ENCODE data around the gene RFX7. TPM values are rescaled to one million over a fixed set of nuclear protein-coding genes. Genes with fewer than 3 reads are reported as not detected.

The RFX7 gene
- total RNA-seq, 4 donors from 2014 or later: 8.7 to 51.5 (median 12.9) TPM

GRCh38 chr15:56234804-56235203 lies 8.9 kb downstream of the RFX7 start:
- intact Hi-C loops (cut with DNase I; ENCODE audit: low total_unique reads): no loop called here
- Histone ChIP-seq H3K27ac (no peak overlapping the region), H3K4me3 (no peak overlapping the region), H3K9me3 (peaks cover 14 to 15% of the 10 kb centered on the region in 2 donors), H3K36me3 (peaks cover 0 to 15% (median 2%) of the 10 kb centered on the region in 4 donors), H3K4me1 (peaks cover 0 to 17% (median 0%) of the 10 kb centered on the region in 4 donors), H3K27me3 (no peaks in the 10 kb centered on the region)
- no peak for DNase-seq
- in situ Hi-C loops (cut with MboI; ENCODE audit: low pct_ligation_motif_present in 1 of 4, low pct_unique_long_range_greater_than_20kb in 1 of 4, low sequenced_read_pairs in 3 of 4): no loop called here
- WGBS, 2 donors (ENCODE audit: low coverage in 1 of 2): 81 to 93% methylated on average over 4 of the region's 4 CpGs
- TF ChIP-seq POLR2A (IDR thresholded peaks at IDR 0.05) (no peak), CTCF (IDR thresholded peaks at IDR 0.05) (no peak), EP300 (IDR thresholded peaks at IDR 0.05; ENCODE audit: low read depth) (no peak), POLR2AphosphoS5 (IDR thresholded peaks at IDR 0.05) (no peak)

- no peak for DNase-seq
- no peaks in the 10 kb centered on the region for H3K27me3 ChIP-seq
- no peak overlapping the region for H3K27ac ChIP-seq
- no peak overlapping the region for H3K4me3 ChIP-seq
- intact Hi-C loops (cut with DNase I; ENCODE audit: low total_unique reads): no loop called here
- peaks cover 0 to 15% (median 2%) of the 10 kb centered on the region in 4 donors for H3K36me3 ChIP-seq
- in situ Hi-C loops (cut with MboI; ENCODE audit: low pct_ligation_motif_present in 1 of 4, low pct_unique_long_range_greater_than_20kb in 1 of 4, low sequenced_read_pairs in 3 of 4): no loop called here
- H3K4me1 ChIP-seq: peaks cover 0 to 17% (median 0%) of the 10 kb centered on the region in 4 donors
- TF ChIP-seq POLR2A (IDR thresholded peaks at IDR 0.05) (no peak), CTCF (IDR thresholded peaks at IDR 0.05) (no peak), EP300 (IDR thresholded peaks at IDR 0.05; ENCODE audit: low read depth) (no peak), POLR2AphosphoS5 (IDR thresholded peaks at IDR 0.05) (no peak)
- peaks cover 14 to 18% of the 10 kb centered on the region in 2 donors for H3K9me3 ChIP-seq
- WGBS, 2 donors (ENCODE audit: low coverage in 1 of 2): 90 to 91% methylated on average over 3 of the region's 3 CpGs
Measured at GRCh38 chr15:56233549-56233948, 10.1 kb downstream of the RFX7 start.

GRCh38 chr15:56232058-56232457 lies 11.6 kb downstream of the RFX7 start:
- no peaks in the 10 kb centered on the region for H3K27me3 ChIP-seq
- in situ Hi-C loops (cut with MboI; ENCODE audit: low pct_ligation_motif_present in 1 of 4, low pct_unique_long_range_greater_than_20kb in 1 of 4, low sequenced_read_pairs in 3 of 4) (no loop called here), intact Hi-C loops (cut with DNase I; ENCODE audit: low total_unique reads) (no loop called here)
- H3K4me3 ChIP-seq: no peak overlapping the region
- 100% methylated on average over 1 to 3 of the region's 3 CpGs for WGBS, 2 donors (ENCODE audit: low coverage in 1 of 2)
- peaks cover 0 to 21% (median 5%) of the 10 kb centered on the region in 4 donors for H3K36me3 ChIP-seq
- H3K27ac ChIP-seq: no peak overlapping the region
- H3K9me3 ChIP-seq: peaks cover 22 to 29% of the 10 kb centered on the region in 2 donors
- peaks cover 0 to 9% (median 0%) of the 10 kb centered on the region in 4 donors for H3K4me1 ChIP-seq
- no peak for DNase-seq
- no peak for TF ChIP-seq CTCF (IDR thresholded peaks at IDR 0.05)
- TF ChIP-seq POLR2AphosphoS5 (IDR thresholded peaks at IDR 0.05): no peak
- no peak for TF ChIP-seq EP300 (IDR thresholded peaks at IDR 0.05; ENCODE audit: low read depth)
- TF ChIP-seq POLR2A (IDR thresholded peaks at IDR 0.05): no peak

- no peak for DNase-seq
- Histone ChIP-seq H3K9me3 (peaks cover 22 to 29% of the 10 kb centered on the region in 2 donors), H3K4me3 (no peak overlapping the region), H3K27ac (no peak overlapping the region), H3K27me3 (no peaks in the 10 kb centered on the region), H3K4me1 (no peaks in the 10 kb centered on the region), H3K36me3 (peaks cover 0 to 21% (median 5%) of the 10 kb centered on the region in 4 donors)
- intact Hi-C loops (cut with DNase I; ENCODE audit: low total_unique reads) (no loop called here), in situ Hi-C loops (cut with MboI; ENCODE audit: low pct_ligation_motif_present in 1 of 4, low pct_unique_long_range_greater_than_20kb in 1 of 4, low sequenced_read_pairs in 3 of 4) (no loop called here)
- TF ChIP-seq EP300 (IDR thresholded peaks at IDR 0.05; ENCODE audit: low read depth) (no peak), POLR2AphosphoS5 (IDR thresholded peaks at IDR 0.05) (no peak), CTCF (IDR thresholded peaks at IDR 0.05) (no peak), POLR2A (IDR thresholded peaks at IDR 0.05) (no peak)
Measured at GRCh38 chr15:56228854-56229253, 14.8 kb downstream of the RFX7 start.

Measured in transverse colon (tissue), 4 donors.